ENCODE data around the gene TK2.

GRCh38 chr16:66489818-66490217, 60.1 kb downstream of the TK2 start:
- no peak for TF ChIP-seq EZH2 (IDR thresholded peaks at IDR 0.05; ENCODE audit: insufficient read depth, poor library complexity, severe bottlenecking)
- TF ChIP-seq EZH2phosphoT487 (IDR thresholded peaks at IDR 0.05; ENCODE audit: insufficient read depth, low read depth): no peak

All from GM23248 (cell line).